Loucy (cell line): Measurements from ENCODE around the gene LCE1F.
A peak's percentile ranks its signal among the peaks of the same experiment; 100 is the strongest.

Source experiments
- H2AFZ ChIP-seq: fragments of 200-600 bp; sonication (generic); 2 replicates; pipeline ENCODE4 v1.6.0; 2016; ENCODE audit warnings: antibody characterized with exemption, mild to moderate bottlenecking, low read length, moderate library complexity
- H3F3A ChIP-seq: fragments of 200-600 bp; 2 replicates; pipeline ENCODE4 v1.6.0; 2016; ENCODE audit warnings: antibody characterized with exemption, low read depth, mild to moderate bottlenecking
- H3K27me3 ChIP-seq: fragments of 200-600 bp; sonication (generic); 2 replicates; pipeline ENCODE4 v1.6.1; 2014; ENCODE audit warnings: low read length, mild to moderate bottlenecking; ENCODE audit not compliant: insufficient read depth, poor library complexity, severe bottlenecking
- H3K36me3 ChIP-seq: fragments of 200-600 bp; sonication (generic); 2 replicates; pipeline ENCODE4 v1.6.1; 2016; ENCODE audit warnings: low read length; ENCODE audit not compliant: insufficient read depth
- H3K4me1 ChIP-seq: fragments of 200-600 bp; sonication (generic); 2 replicates; pipeline ENCODE4 v1.5.1; 2014; ENCODE audit warnings: low read length, mild to moderate bottlenecking; ENCODE audit not compliant: insufficient read depth, poor library complexity, severe bottlenecking
- H3K4me2 ChIP-seq: fragments of 200-600 bp; sonication (generic); 2 replicates; pipeline ENCODE4 v1.6.0; 2014; ENCODE audit warnings: antibody characterized with exemption, low read length, low read depth, mild to moderate bottlenecking; ENCODE audit not compliant: poor library complexity, severe bottlenecking
- H3K4me3 ChIP-seq: fragments of 200-600 bp; sonication (generic); 2 replicates; pipeline ENCODE4 v1.5.1; 2014; ENCODE audit warnings: low read length, mild to moderate bottlenecking, mixed read lengths; ENCODE audit not compliant: poor library complexity, severe bottlenecking
- H3K79me2 ChIP-seq: fragments of 200-600 bp; sonication (generic); 2 replicates; pipeline ENCODE4 v1.6.1; 2014; ENCODE audit warnings: low read length; ENCODE audit not compliant: insufficient read depth
- H3K9ac ChIP-seq: fragments of 200-600 bp; sonication (generic); 2 replicates; pipeline ENCODE4 v1.6.0; 2014; ENCODE audit warnings: mild to moderate bottlenecking, low read depth, low read length, moderate library complexity; ENCODE audit not compliant: poor library complexity, severe bottlenecking
- H3K9me2 ChIP-seq: fragments of 200-600 bp; sonication (generic); replicated peaks from 2 replicates; pipeline ENCODE4 v1.6.1; 2016; ENCODE audit warnings: low read depth, low read length, mixed read lengths
- H3K9me3 ChIP-seq: fragments of 200-600 bp; sonication (generic); 2 replicates; pipeline ENCODE4 v1.6.1; 2014; ENCODE audit warnings: mild to moderate bottlenecking, antibody characterized with exemption, low read length, low read depth; ENCODE audit not compliant: insufficient read depth
- H4K20me1 ChIP-seq: fragments of 200-600 bp; sonication (generic); 2 replicates; pipeline ENCODE4 v1.6.0; 2014; ENCODE audit warnings: antibody characterized with exemption, low read length, mild to moderate bottlenecking; ENCODE audit not compliant: insufficient read depth, poor library complexity, severe bottlenecking
- EZH2phosphoT487 ChIP-seq: fragments of 200-600 bp; IDR thresholded peaks from 2 replicates; pipeline ENCODE4 v1.6.1; 2018; ENCODE audit warnings: antibody characterized with exemption, mild to moderate bottlenecking, moderate library complexity, borderline replicate concordance
- TF ChIP-seq, protein P1 (sequence below): fragments of 200-600 bp; sonication (generic); conservative IDR thresholded peaks from 2 replicates; pipeline ENCODE4 v1.5.1; 2014; ENCODE audit warnings: mild to moderate bottlenecking, antibody characterized with exemption, low read length

Gene LCE1F

DNA sequence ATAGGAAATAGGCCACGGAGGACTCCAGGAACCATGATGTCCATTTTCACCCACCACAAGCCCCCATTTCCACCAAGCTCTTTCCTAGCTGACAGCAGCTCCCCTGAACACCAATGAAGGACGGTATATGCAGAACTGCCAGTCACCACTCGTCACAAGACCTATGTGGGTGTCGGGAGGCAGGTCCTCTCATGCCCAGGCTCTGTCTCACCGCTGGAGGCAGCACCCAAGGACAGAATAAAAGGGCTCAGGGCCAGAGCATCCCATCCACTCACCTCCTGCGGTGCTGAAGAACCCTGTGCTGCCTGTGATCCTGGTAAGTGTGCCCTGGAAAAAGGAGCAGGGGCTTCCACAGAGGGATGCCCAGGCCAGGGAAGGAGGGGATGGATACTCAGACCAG is at the start of gene LCE1F:
Gene LCE1F, plus strand, starts transcription at position 266 of the 400 bp plus-strand sequence. CDS start 1,232 bp downstream, outside the sequence.
- H3K36me3 ChIP-seq: no peaks in the 10 kb centered on the region
- no peaks in the 10 kb centered on the region for H3K4me1 ChIP-seq
- no peaks in the 10 kb centered on the region for H3K27me3 ChIP-seq
- no peak within 1 kb of the TSS for H2AFZ ChIP-seq
- H3K9me3 ChIP-seq: no peaks in the 10 kb centered on the region
- H3K4me2 ChIP-seq: no peak within 1 kb of the TSS
- H3K4me3 ChIP-seq: no peak within 1 kb of the TSS
- TF ChIP-seq EZH2phosphoT487: no peak
- TF ChIP-seq, protein P1, sequence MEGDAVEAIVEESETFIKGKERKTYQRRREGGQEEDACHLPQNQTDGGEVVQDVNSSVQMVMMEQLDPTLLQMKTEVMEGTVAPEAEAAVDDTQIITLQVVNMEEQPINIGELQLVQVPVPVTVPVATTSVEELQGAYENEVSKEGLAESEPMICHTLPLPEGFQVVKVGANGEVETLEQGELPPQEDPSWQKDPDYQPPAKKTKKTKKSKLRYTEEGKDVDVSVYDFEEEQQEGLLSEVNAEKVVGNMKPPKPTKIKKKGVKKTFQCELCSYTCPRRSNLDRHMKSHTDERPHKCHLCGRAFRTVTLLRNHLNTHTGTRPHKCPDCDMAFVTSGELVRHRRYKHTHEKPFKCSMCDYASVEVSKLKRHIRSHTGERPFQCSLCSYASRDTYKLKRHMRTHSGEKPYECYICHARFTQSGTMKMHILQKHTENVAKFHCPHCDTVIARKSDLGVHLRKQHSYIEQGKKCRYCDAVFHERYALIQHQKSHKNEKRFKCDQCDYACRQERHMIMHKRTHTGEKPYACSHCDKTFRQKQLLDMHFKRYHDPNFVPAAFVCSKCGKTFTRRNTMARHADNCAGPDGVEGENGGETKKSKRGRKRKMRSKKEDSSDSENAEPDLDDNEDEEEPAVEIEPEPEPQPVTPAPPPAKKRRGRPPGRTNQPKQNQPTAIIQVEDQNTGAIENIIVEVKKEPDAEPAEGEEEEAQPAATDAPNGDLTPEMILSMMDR: no peak
- H4K20me1 ChIP-seq: no peaks in the 10 kb centered on the region
- no peaks in the 10 kb centered on the region for H3K79me2 ChIP-seq
- no peaks in the 10 kb centered on the region for H3F3A ChIP-seq
- no peak within 1 kb of the TSS for H3K9ac ChIP-seq
- no peaks in the 10 kb centered on the region for H3K9me2 ChIP-seq

DNA sequence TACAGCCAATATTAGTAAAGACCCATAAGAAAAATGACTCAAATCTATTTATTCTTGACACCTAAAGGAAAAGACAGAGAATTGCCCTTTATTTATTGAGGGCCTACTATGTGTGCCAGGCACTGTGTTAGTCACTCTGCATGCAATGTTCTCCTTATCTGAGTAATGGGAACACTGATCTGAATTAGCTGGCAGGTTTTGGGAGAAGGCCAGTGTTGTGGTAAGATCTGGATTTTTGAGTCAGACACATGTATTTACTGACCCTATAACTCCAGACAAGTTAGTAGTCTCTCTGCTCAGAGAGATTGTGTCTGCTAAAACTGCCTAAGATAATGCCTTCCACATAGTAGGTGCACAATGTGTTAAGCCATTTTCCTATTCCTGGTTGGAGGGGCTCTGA is 49.7 kb upstream of the LCE1F start:
- no peaks in the 10 kb centered on the region for H3K36me3 ChIP-seq
- no peak for TF ChIP-seq EZH2phosphoT487
- TF ChIP-seq, protein P1: no peak
- H2AFZ ChIP-seq: no peak overlapping the region
- H3K4me1 ChIP-seq: no peaks in the 10 kb centered on the region
- H3K4me3 ChIP-seq: no peak overlapping the region
- H3K79me2 ChIP-seq: no peaks in the 10 kb centered on the region
- no peak overlapping the region for H3K9ac ChIP-seq
- H3K9me3 ChIP-seq: no peaks in the 10 kb centered on the region
- H3K27me3 ChIP-seq: no peaks in the 10 kb centered on the region
- no peaks in the 10 kb centered on the region for H4K20me1 ChIP-seq
- no peaks in the 10 kb centered on the region for H3K9me2 ChIP-seq
- H3K4me2 ChIP-seq: no peak overlapping the region
- H3F3A ChIP-seq: no peaks in the 10 kb centered on the region

- Histone ChIP-seq H3K4me2 (no peak overlapping the region), H3K9me2 (no peaks in the 10 kb centered on the region), H3K9ac (no peak overlapping the region), H3K9me3 (no peaks in the 10 kb centered on the region), H3K27me3 (no peaks in the 10 kb centered on the region), H3K79me2 (no peaks in the 10 kb centered on the region), H3K36me3 (no peaks in the 10 kb centered on the region), H4K20me1 (no peaks in the 10 kb centered on the region), H3K4me3 (no peak overlapping the region), H3F3A (no peaks in the 10 kb centered on the region), H3K4me1 (no peaks in the 10 kb centered on the region), H2AFZ (no peak overlapping the region)
- no peak for TF ChIP-seq EZH2phosphoT487
Observed at GRCh38 chr1:152728986-152729385, 46.0 kb upstream of the LCE1F start.

GRCh38 chr1:152735648-152736047 is 39.3 kb upstream of the LCE1F start:
- TF ChIP-seq, protein P1: peak; percentile 70
- TF ChIP-seq EZH2phosphoT487: no peak
- H3K9ac ChIP-seq: no peak overlapping the region
- no peaks in the 10 kb centered on the region for H3F3A ChIP-seq
- no peaks in the 10 kb centered on the region for H3K79me2 ChIP-seq
- H4K20me1 ChIP-seq: no peaks in the 10 kb centered on the region
- H3K4me1 ChIP-seq: no peaks in the 10 kb centered on the region
- H3K36me3 ChIP-seq: no peaks in the 10 kb centered on the region
- no peaks in the 10 kb centered on the region for H3K9me2 ChIP-seq
- H3K4me3 ChIP-seq: no peak overlapping the region
- no peak overlapping the region for H2AFZ ChIP-seq
- no peaks in the 10 kb centered on the region for H3K27me3 ChIP-seq
- no peak overlapping the region for H3K4me2 ChIP-seq
- H3K9me3 ChIP-seq: no peaks in the 10 kb centered on the region
